ENCODE measurements around the gene KRTAP5-8. TPM values are rescaled to one million over a fixed set of nuclear protein-coding genes. Genes with fewer than 3 reads are reported as not detected.
"Not testable (repeated sequence)": the region's sequence is repeated elsewhere in the genome, so short reads cannot be mapped to it uniquely, and the experiment has no call there.

The KRTAP5-8 gene
- total RNA-seq, 1 experiment from 2014 or later = 0.26 TPM

GRCh38 chr11:71538666-71538990 is 803 bp downstream of the KRTAP5-8 start:
- in situ Hi-C loops (cut with HindIII; ENCODE audit: low pct_unique_long_range_greater_than_20kb, low sequenced_read_pairs) = no loop called here
- DNase-seq (ENCODE audit: low read depth, low spot score) = no peak

GRCh38 chr11:71539017-71539416 is 1.2 kb downstream of the KRTAP5-8 start:
- no peak for DNase-seq (ENCODE audit: low read depth, low spot score)
- in situ Hi-C loops (cut with HindIII; ENCODE audit: low pct_unique_long_range_greater_than_20kb, low sequenced_read_pairs) = no loop called here

- DNase-seq (ENCODE audit: low read depth, low spot score); in situ Hi-C loops (cut with HindIII; ENCODE audit: low pct_unique_long_range_greater_than_20kb, low sequenced_read_pairs): not testable (repeated sequence)
These were observed 2.1 kb downstream of the KRTAP5-8 start for GRCh38 chr11:71539971-71540370.

GRCh38 chr11:71540521-71541304 is 2.9 kb downstream of the KRTAP5-8 start:
- in situ Hi-C loops (cut with HindIII; ENCODE audit: low pct_unique_long_range_greater_than_20kb, low sequenced_read_pairs); DNase-seq (ENCODE audit: low read depth, low spot score): not testable (repeated sequence)

GRCh38 chr11:71542382-71542781 is 4.6 kb downstream of the KRTAP5-8 start:
- in situ Hi-C loops (cut with HindIII; ENCODE audit: low pct_unique_long_range_greater_than_20kb, low sequenced_read_pairs) = no loop called here
- no peak for DNase-seq (ENCODE audit: low read depth, low spot score)

GRCh38 chr11:71542879-71543777 is 5.3 kb downstream of the KRTAP5-8 start:
- DNase-seq (ENCODE audit: low read depth, low spot score) = no peak
- in situ Hi-C loops (cut with HindIII; ENCODE audit: low pct_unique_long_range_greater_than_20kb, low sequenced_read_pairs) = no loop called here

- in situ Hi-C loops (cut with HindIII; ENCODE audit: low pct_unique_long_range_greater_than_20kb, low sequenced_read_pairs) = no loop called here
- DNase-seq (ENCODE audit: low read depth, low spot score) = no peak
These were observed 6.0 kb downstream of the KRTAP5-8 start for GRCh38 chr11:71543866-71544265.

- DNase-seq (ENCODE audit: low read depth, low spot score) = no peak
- in situ Hi-C loops (cut with HindIII; ENCODE audit: low pct_unique_long_range_greater_than_20kb, low sequenced_read_pairs) = no loop called here
These were observed 6.8 kb downstream of the KRTAP5-8 start for GRCh38 chr11:71544525-71545214.

GRCh38 chr11:71545405-71545966 is 7.7 kb downstream of the KRTAP5-8 start:
- no peak for DNase-seq (ENCODE audit: low read depth, low spot score)
- in situ Hi-C loops (cut with HindIII; ENCODE audit: low pct_unique_long_range_greater_than_20kb, low sequenced_read_pairs) = no loop called here

- in situ Hi-C loops (cut with HindIII; ENCODE audit: low pct_unique_long_range_greater_than_20kb, low sequenced_read_pairs) = no loop called here
- DNase-seq (ENCODE audit: low read depth, low spot score) = no peak
These were observed 10.3 kb downstream of the KRTAP5-8 start, which contains the start of gene KRTAP5-9 for GRCh38 chr11:71548120-71548519. Gene KRTAP5-9 (plus strand): TSS chr11:71548420. CDS start chr11:71548658, 238 bp downstream.

GRCh38 chr11:71548716-71549151 is 10.9 kb downstream of the KRTAP5-8 start:
- in situ Hi-C loops (cut with HindIII; ENCODE audit: low pct_unique_long_range_greater_than_20kb, low sequenced_read_pairs) = no loop called here

GRCh38 chr11:71551711-71552110 is 13.9 kb downstream of the KRTAP5-8 start:
- in situ Hi-C loops (cut with HindIII; ENCODE audit: low pct_unique_long_range_greater_than_20kb, low sequenced_read_pairs) = no loop called here
- DNase-seq (ENCODE audit: low read depth, low spot score) = no peak

More at GRCh38 chr11:71548716-71549151, 10.9 kb downstream of the KRTAP5-8 start:
- no peak for DNase-seq (ENCODE audit: low read depth, low spot score)

GRCh38 chr11:71554996-71555395 is 17.2 kb downstream of the KRTAP5-8 start:
- in situ Hi-C loops (cut with HindIII; ENCODE audit: low pct_unique_long_range_greater_than_20kb, low sequenced_read_pairs) = no loop called here
- no peak for DNase-seq (ENCODE audit: low read depth, low spot score)

GRCh38 chr11:71555508-71555907 is 17.7 kb downstream of the KRTAP5-8 start:
- in situ Hi-C loops (cut with HindIII; ENCODE audit: low pct_unique_long_range_greater_than_20kb, low sequenced_read_pairs) = no loop called here
- DNase-seq (ENCODE audit: low read depth, low spot score) = no peak

- in situ Hi-C loops (cut with HindIII; ENCODE audit: low pct_unique_long_range_greater_than_20kb, low sequenced_read_pairs) = no loop called here
- DNase-seq (ENCODE audit: low read depth, low spot score) = no peak
These were observed 18.2 kb downstream of the KRTAP5-8 start for GRCh38 chr11:71556018-71556417.

GRCh38 chr11:71557257-71557656 is 19.4 kb downstream of the KRTAP5-8 start:
- in situ Hi-C loops (cut with HindIII; ENCODE audit: low pct_unique_long_range_greater_than_20kb, low sequenced_read_pairs) = no loop called here

GRCh38 chr11:71558996-71559395 is 21.2 kb downstream of the KRTAP5-8 start:
- in situ Hi-C loops (cut with HindIII; ENCODE audit: low pct_unique_long_range_greater_than_20kb, low sequenced_read_pairs) = no loop called here

More at GRCh38 chr11:71557257-71557656, 19.4 kb downstream of the KRTAP5-8 start:
- no peak for DNase-seq (ENCODE audit: low read depth, low spot score)

GRCh38 chr11:71562120-71562519 is 24.3 kb downstream of the KRTAP5-8 start:
- in situ Hi-C loops (cut with HindIII; ENCODE audit: low pct_unique_long_range_greater_than_20kb, low sequenced_read_pairs) = no loop called here

More at GRCh38 chr11:71558996-71559395, 21.2 kb downstream of the KRTAP5-8 start:
- DNase-seq (ENCODE audit: low read depth, low spot score) = no peak

More at GRCh38 chr11:71562120-71562519, 24.3 kb downstream of the KRTAP5-8 start:
- DNase-seq (ENCODE audit: low read depth, low spot score) = peak; percentile 45

Measured in SK-MEL-5 (cell line).